Neural cell (in vitro differentiated cells): ENCODE data around the gene ALAS1. TPM values are rescaled to one million over a fixed set of nuclear protein-coding genes. Genes with fewer than 3 reads are reported as not detected.

Experiments used
- H2AFZ ChIP-seq: fragments of 200-600, 300-800 bp; sonication (generic), shearing (Covaris generic); 2 replicates; pipeline ENCODE4 v1.6.0; 2014; ENCODE audit warnings: low read depth, mild to moderate bottlenecking, antibody characterized with exemption, low read length, moderate library complexity
- H3F3A ChIP-seq: fragments of 200-600 bp; shearing (Covaris generic); 2 replicates; pipeline ENCODE4 v1.6.1; 2016; ENCODE audit warnings: mild to moderate bottlenecking, moderate library complexity, mixed read lengths, antibody characterized with exemption, low read length; ENCODE audit not compliant: insufficient read depth, poor library complexity, severe bottlenecking
- H3K27ac ChIP-seq: fragments of 200-600, 300-800 bp; sonication (generic), shearing (Covaris generic); 2 replicates; pipeline ENCODE4 v1.5.1; 2014; ENCODE audit warnings: mild to moderate bottlenecking, low read length, moderate library complexity
- H3K27me3 ChIP-seq: fragments of 300-800, 200-600 bp; sonication (generic), shearing (Covaris generic); 2 replicates; pipeline ENCODE4 v1.6.0; 2014; ENCODE audit warnings: mild to moderate bottlenecking, low read depth, low read length, moderate library complexity; ENCODE audit not compliant: insufficient read depth
- H3K36me3 ChIP-seq: fragments of 300-800, 200-600 bp; sonication (generic), shearing (Covaris generic); 2 replicates; pipeline ENCODE4 v1.5.1; 2014; ENCODE audit warnings: mild to moderate bottlenecking, antibody characterized with exemption, low read length, moderate library complexity; ENCODE audit not compliant: insufficient read depth
- H3K4me2 ChIP-seq: fragments of 300-800, 200-600 bp; sonication (generic), shearing (Covaris generic); 2 replicates; pipeline ENCODE4 v1.6.0; 2014; ENCODE audit warnings: mild to moderate bottlenecking, low read length
- H3K4me3 ChIP-seq: fragments of 300-800, 200-600 bp; sonication (generic), shearing (Covaris generic); 2 replicates; pipeline ENCODE4 v1.5.1; 2014; ENCODE audit warnings: mild to moderate bottlenecking, low read length, moderate library complexity
- H3K79me2 ChIP-seq: fragments of 200-600 bp; shearing (Covaris generic); replicated peaks from 2 replicates; pipeline ENCODE4 v1.6.0; 2014; ENCODE audit warnings: mild to moderate bottlenecking, low read length, moderate library complexity; ENCODE audit not compliant: insufficient read depth
- H3K9ac ChIP-seq: fragments of 300-800, 200-600 bp; sonication (generic), shearing (Covaris generic); 2 replicates; pipeline ENCODE4 v1.6.1; 2016; ENCODE audit warnings: mild to moderate bottlenecking, low read length, mixed read lengths
- H3K9me2 ChIP-seq: fragments of 200-600 bp; shearing (Covaris generic); 2 replicates; pipeline ENCODE4 v1.6.1; 2016; ENCODE audit warnings: mild to moderate bottlenecking, low read length, mixed read lengths; ENCODE audit not compliant: insufficient read depth
- H3K9me3 ChIP-seq: fragments of 200-600, 300-800 bp; sonication (generic), shearing (Covaris generic); 2 replicates; pipeline ENCODE4 v1.6.1; 2016; ENCODE audit warnings: mild to moderate bottlenecking, mixed run types, low read length, moderate library complexity, mixed read lengths
- H4K20me1 ChIP-seq: fragments of 200-600 bp; shearing (Covaris generic); 2 replicates; pipeline ENCODE4 v1.6.1; 2016; ENCODE audit warnings: mild to moderate bottlenecking, mixed run types; ENCODE audit not compliant: insufficient read depth
- CTCF ChIP-seq: fragments of 450-650 bp; IDR thresholded peaks from 2 replicates; pipeline ENCODE4 v1.5.1; 2014; ENCODE audit warnings: antibody characterized with exemption, mild to moderate bottlenecking, moderate library complexity; ENCODE audit not compliant: poor library complexity, severe bottlenecking
- EP300 ChIP-seq: fragments of 450-650 bp; conservative IDR thresholded peaks from 2 replicates; pipeline ENCODE4 v1.6.1; 2014; ENCODE audit warnings: antibody characterized with exemption, mild to moderate bottlenecking, moderate library complexity; ENCODE audit not compliant: poor library complexity, severe bottlenecking
- EZH2 ChIP-seq: fragments of 200-600, 300-800 bp; shearing (Covaris generic), sonication (generic); IDR thresholded peaks from 2 replicates; pipeline ENCODE4 v1.6.1; 2014; ENCODE audit warnings: antibody characterized with exemption, low read length, borderline replicate concordance, mild to moderate bottlenecking; ENCODE audit not compliant: insufficient read depth, poor library complexity, severe bottlenecking
- MXI1 ChIP-seq: fragments of 450-650 bp; conservative IDR thresholded peaks from 2 replicates; pipeline ENCODE4 v1.6.1; 2014; ENCODE audit warnings: antibody characterized with exemption, mild to moderate bottlenecking; ENCODE audit not compliant: poor library complexity, severe bottlenecking
- POLR2AphosphoS5 ChIP-seq: IDR thresholded peaks from 2 replicates; pipeline ENCODE4 v1.6.1; 2012
- RAD21 ChIP-seq: fragments of 450-650 bp; conservative IDR thresholded peaks from 2 replicates; pipeline ENCODE4 v1.6.1; 2014; ENCODE audit warnings: antibody characterized with exemption, mild to moderate bottlenecking, moderate library complexity
- SMC3 ChIP-seq: fragments of 450-650 bp; conservative IDR thresholded peaks from 2 replicates; pipeline ENCODE4 v1.6.1; 2014; ENCODE audit warnings: antibody characterized with exemption, mild to moderate bottlenecking, moderate library complexity; ENCODE audit not compliant: poor library complexity
- TAF1 ChIP-seq: IDR thresholded peaks from 2 replicates; pipeline ENCODE4 v1.6.1; 2012; ENCODE audit warnings: low read depth
- polyA plus RNA-seq: library from polyadenylated mRNA; depleted of rRNA; stranded (reverse); fragments of >200 nt; gene quantifications from 2 replicates; pipeline ENCODE4 v1.2.3, GENCODE V29; 2014
- TF ChIP-seq, protein P1 (sequence below): IDR thresholded peaks from 2 replicates; pipeline ENCODE4 v1.6.1; 2012; ENCODE audit warnings: borderline replicate concordance

ALAS1 gene
- polyA plus RNA-seq, 1 donor from 2014 or later, result 66.0 TPM

- no peaks in the 10 kb centered on the region for H3K27me3 ChIP-seq
- TF ChIP-seq CTCF, result no peak
- no peak for TF ChIP-seq TAF1
- no peak for TF ChIP-seq POLR2AphosphoS5
- TF ChIP-seq SMC3, result no peak
- TF ChIP-seq, protein P1, sequence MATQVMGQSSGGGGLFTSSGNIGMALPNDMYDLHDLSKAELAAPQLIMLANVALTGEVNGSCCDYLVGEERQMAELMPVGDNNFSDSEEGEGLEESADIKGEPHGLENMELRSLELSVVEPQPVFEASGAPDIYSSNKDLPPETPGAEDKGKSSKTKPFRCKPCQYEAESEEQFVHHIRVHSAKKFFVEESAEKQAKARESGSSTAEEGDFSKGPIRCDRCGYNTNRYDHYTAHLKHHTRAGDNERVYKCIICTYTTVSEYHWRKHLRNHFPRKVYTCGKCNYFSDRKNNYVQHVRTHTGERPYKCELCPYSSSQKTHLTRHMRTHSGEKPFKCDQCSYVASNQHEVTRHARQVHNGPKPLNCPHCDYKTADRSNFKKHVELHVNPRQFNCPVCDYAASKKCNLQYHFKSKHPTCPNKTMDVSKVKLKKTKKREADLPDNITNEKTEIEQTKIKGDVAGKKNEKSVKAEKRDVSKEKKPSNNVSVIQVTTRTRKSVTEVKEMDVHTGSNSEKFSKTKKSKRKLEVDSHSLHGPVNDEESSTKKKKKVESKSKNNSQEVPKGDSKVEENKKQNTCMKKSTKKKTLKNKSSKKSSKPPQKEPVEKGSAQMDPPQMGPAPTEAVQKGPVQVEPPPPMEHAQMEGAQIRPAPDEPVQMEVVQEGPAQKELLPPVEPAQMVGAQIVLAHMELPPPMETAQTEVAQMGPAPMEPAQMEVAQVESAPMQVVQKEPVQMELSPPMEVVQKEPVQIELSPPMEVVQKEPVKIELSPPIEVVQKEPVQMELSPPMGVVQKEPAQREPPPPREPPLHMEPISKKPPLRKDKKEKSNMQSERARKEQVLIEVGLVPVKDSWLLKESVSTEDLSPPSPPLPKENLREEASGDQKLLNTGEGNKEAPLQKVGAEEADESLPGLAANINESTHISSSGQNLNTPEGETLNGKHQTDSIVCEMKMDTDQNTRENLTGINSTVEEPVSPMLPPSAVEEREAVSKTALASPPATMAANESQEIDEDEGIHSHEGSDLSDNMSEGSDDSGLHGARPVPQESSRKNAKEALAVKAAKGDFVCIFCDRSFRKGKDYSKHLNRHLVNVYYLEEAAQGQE, result no peak
- TF ChIP-seq EP300, result no peak
- TF ChIP-seq RAD21, result no peak
- H3K36me3 ChIP-seq, result no peaks in the 10 kb centered on the region
- no peaks in the 10 kb centered on the region for H3K9me3 ChIP-seq
- H4K20me1 ChIP-seq, result no peaks in the 10 kb centered on the region
- no peaks in the 10 kb centered on the region for H3K9me2 ChIP-seq
- peaks cover 15% of the 10 kb centered on the region for H3K79me2 ChIP-seq
- H3K27ac ChIP-seq, result no peak overlapping the region
- H3K9ac ChIP-seq, result no peak overlapping the region
- no peak overlapping the region for H3K4me3 ChIP-seq
- no peak overlapping the region for H2AFZ ChIP-seq
- H3F3A ChIP-seq, result no peaks in the 10 kb centered on the region
- no peak overlapping the region for H3K4me2 ChIP-seq
Observed at GRCh38 chr3:52195291-52195597, 2.7 kb upstream of the ALAS1 start.

GRCh38 chr3:52195823-52196331 lies 2.1 kb upstream of the ALAS1 start:
- H3K79me2 ChIP-seq, result peaks cover 15% of the 10 kb centered on the region
- H3K36me3 ChIP-seq, result no peaks in the 10 kb centered on the region
- H3K4me3 ChIP-seq, result no peak overlapping the region
- no peaks in the 10 kb centered on the region for H3K27me3 ChIP-seq
- H4K20me1 ChIP-seq, result no peaks in the 10 kb centered on the region
- no peaks in the 10 kb centered on the region for H3K9me3 ChIP-seq
- no peaks in the 10 kb centered on the region for H3K9me2 ChIP-seq
- H3K9ac ChIP-seq, result no peak overlapping the region
- no peaks in the 10 kb centered on the region for H3F3A ChIP-seq
- no peak overlapping the region for H3K27ac ChIP-seq
- H3K4me2 ChIP-seq, result no peak overlapping the region
- no peak for TF ChIP-seq EP300
- TF ChIP-seq POLR2AphosphoS5, result no peak
- no peak for TF ChIP-seq EZH2
- TF ChIP-seq, protein P1, result no peak
- TF ChIP-seq MXI1, result no peak
- no peak for TF ChIP-seq RAD21
- TF ChIP-seq CTCF, result no peak
- no peak for TF ChIP-seq TAF1
- no peak for TF ChIP-seq SMC3
- no peak overlapping the region for H2AFZ ChIP-seq
